Body of pancreas (tissue), 4 donors: ENCODE data around the gene GABBR1. TPM values are rescaled to one million over a fixed set of nuclear protein-coding genes. Genes with fewer than 3 reads are reported as not detected.

ENCODE experiments used
- ATAC-seq: fragments of 150-250 bp; one replicate; pipeline ENCODE4 v1.9.1; 2016
- DNase-seq, 4 donors: peaks; one replicate each; pipeline ENCODE4 v3.0.0-alpha.2; 2019
- H3K27ac ChIP-seq, 4 donors: fragments of 200-600 bp; sonication (generic); 1 replicate in 3 of 4; 2 replicates in 1 of 4; pipeline versions ENCODE4 v1.5.1 to v1.6.1; 2016 to 2019; ENCODE audit warnings: mild to moderate bottlenecking in 1 of 4, mixed read lengths in 1 of 4, moderate library complexity in 1 of 4
- H3K27me3 ChIP-seq, 2 donors: fragments of 200-600 bp; sonication (generic); one replicate each; pipeline ENCODE4 v1.6.0; 2016; ENCODE audit warnings: mild to moderate bottlenecking in 1 of 2
- H3K36me3 ChIP-seq, 2 donors: fragments of 200-600 bp; sonication (generic); replicated peaks in 1 of 2; 2 replicates each; pipeline ENCODE4 v1.5.1; 2016; ENCODE audit warnings: low read depth in 2 of 2; ENCODE audit not compliant: insufficient read depth in 1 of 2
- H3K4me1 ChIP-seq: fragments of 200-600 bp; sonication (generic); one replicate; pipeline ENCODE4 v1.6.0; 2016
- H3K4me3 ChIP-seq, 2 donors: fragments of 200-600 bp; sonication (generic); 1 replicate in 1 of 2; 2 replicates in 1 of 2; pipeline ENCODE4 v1.5.1; 2016 to 2019
- H3K9me3 ChIP-seq, 3 donors: fragments of 200-600 bp; sonication (generic); 1 replicate in 2 of 3; 2 replicates in 1 of 3; pipeline ENCODE4 v1.5.1; 2016
- POLR2A ChIP-seq, 3 donors: fragments of 450-650 bp; IDR thresholded peaks; one replicate each; pipeline ENCODE4 v1.6.1; 2016; ENCODE audit warnings: antibody characterized with exemption in 3 of 3, mild to moderate bottlenecking in 2 of 3
- WGBS, 2 donors: methylation state at CpG; one replicate each; pipeline ENCODE4 v1.1.5; 2017; 5-methylcytosine and 5-hydroxymethylcytosine counted together
- intact Hi-C: fragments of 100-400 bp; cut with DNase I; formaldehyde crosslinking; loops from one replicate; pipeline ENCODE4 v1.15.1; 2023
- small RNA-seq: library from RNA; depleted of rRNA; stranded (forward); fragments of <200 nt; gene quantifications from one replicate; pipeline ENCODE3, GENCODE V24; 2016
- total RNA-seq, 2 donors: library from RNA; depleted of rRNA; stranded (reverse); fragments of >200 nt; gene quantifications; one replicate each; pipeline ENCODE4 v1.1.0, GENCODE V29; 2016
- TF ChIP-seq, protein P1 (sequence below), 7 experiments: fragments of 450-650 bp in 4 of 7; fragments of 200-600 bp in 3 of 7; sonication (generic) in 3 of 7; IDR thresholded peaks; one replicate each; pipeline ENCODE4 v1.5.1; 2016 to 2019; ENCODE audit warnings: antibody characterized with exemption in 7 of 7

The GABBR1 gene
- total RNA-seq, 2 donors from 2014 or later = 23.7 to 31.9 TPM

DNA sequence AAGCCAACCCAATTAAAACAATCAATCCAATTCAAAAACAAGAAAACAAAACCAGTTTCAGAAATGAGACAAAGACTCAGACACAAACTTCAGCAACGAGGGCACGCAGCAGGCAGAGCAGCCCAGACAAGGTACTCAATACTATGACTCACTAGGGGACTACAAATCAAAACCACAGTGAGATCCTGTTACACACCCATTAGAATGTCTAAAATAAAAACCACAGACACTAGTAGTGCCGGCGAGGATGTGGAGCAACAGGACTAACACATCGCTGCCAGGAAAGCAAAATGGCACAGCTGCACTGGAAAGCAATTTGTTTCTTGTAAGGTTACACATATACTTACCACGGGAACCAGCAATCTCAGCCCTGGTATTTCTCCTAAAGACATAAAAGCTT is 116.9 kb downstream of the GABBR1 start:
- no peak overlapping the region for H3K27ac ChIP-seq
- TF ChIP-seq, protein P1, sequence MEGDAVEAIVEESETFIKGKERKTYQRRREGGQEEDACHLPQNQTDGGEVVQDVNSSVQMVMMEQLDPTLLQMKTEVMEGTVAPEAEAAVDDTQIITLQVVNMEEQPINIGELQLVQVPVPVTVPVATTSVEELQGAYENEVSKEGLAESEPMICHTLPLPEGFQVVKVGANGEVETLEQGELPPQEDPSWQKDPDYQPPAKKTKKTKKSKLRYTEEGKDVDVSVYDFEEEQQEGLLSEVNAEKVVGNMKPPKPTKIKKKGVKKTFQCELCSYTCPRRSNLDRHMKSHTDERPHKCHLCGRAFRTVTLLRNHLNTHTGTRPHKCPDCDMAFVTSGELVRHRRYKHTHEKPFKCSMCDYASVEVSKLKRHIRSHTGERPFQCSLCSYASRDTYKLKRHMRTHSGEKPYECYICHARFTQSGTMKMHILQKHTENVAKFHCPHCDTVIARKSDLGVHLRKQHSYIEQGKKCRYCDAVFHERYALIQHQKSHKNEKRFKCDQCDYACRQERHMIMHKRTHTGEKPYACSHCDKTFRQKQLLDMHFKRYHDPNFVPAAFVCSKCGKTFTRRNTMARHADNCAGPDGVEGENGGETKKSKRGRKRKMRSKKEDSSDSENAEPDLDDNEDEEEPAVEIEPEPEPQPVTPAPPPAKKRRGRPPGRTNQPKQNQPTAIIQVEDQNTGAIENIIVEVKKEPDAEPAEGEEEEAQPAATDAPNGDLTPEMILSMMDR (IDR thresholded peaks at IDR 0.05) = no peak
- TF ChIP-seq POLR2A (IDR thresholded peaks at IDR 0.05) = no peak
- WGBS, 2 donors = 70 to 74% methylated on average over 6 of the region's 6 CpGs
- intact Hi-C loops = no loop called here
- no peaks in the 10 kb centered on the region for H3K4me1 ChIP-seq
- H3K27me3 ChIP-seq = no peaks in the 10 kb centered on the region
- no peaks in the 10 kb centered on the region for H3K9me3 ChIP-seq
- DNase-seq (no peak), ATAC-seq (no peak)
- H3K36me3 ChIP-seq = no peaks in the 10 kb centered on the region
- no peak overlapping the region for H3K4me3 ChIP-seq

DNA sequence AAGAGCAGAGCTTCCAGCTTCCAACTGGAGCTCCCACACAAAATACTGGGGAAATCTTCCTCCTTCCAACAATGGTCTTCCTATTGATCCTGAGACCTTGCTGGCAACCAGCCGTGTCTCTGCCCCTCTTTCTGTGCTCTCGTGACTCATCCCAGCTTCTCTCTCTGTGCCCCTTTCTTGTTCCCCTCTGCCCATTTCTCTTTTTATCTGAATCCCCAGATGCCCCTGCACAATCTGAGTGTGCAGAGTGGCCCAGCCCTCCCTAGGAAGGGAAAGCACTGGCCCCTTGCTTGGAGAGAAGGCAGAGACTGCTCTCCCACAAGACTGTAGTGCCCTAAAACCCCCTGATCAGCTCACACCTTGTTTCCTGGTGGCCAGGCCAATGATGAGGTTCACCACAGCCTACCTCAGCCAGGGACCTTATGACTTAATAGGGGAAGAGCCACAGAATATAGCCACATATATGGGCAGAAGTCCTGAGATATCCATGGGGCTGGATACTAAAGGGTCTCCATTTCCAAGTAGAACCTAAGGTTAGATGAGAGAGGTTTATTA is 122.2 kb downstream of the GABBR1 start:
- H3K36me3 ChIP-seq = no peaks in the 10 kb centered on the region
- WGBS, 2 donors = 80 to 83% methylated on average over 2 of the region's 2 CpGs
- no peak for DNase-seq
- no peaks in the 10 kb centered on the region for H3K27me3 ChIP-seq
- TF ChIP-seq POLR2A (IDR thresholded peaks at IDR 0.05) = no peak
- TF ChIP-seq, protein P1 (IDR thresholded peaks at IDR 0.05) = no peak
- no peak overlapping the region for H3K4me3 ChIP-seq
- intact Hi-C loops = no loop called here
- H3K4me1 ChIP-seq = no peaks in the 10 kb centered on the region
- H3K27ac ChIP-seq = no peak overlapping the region
- no peaks in the 10 kb centered on the region for H3K9me3 ChIP-seq
- ATAC-seq = no peak

DNA sequence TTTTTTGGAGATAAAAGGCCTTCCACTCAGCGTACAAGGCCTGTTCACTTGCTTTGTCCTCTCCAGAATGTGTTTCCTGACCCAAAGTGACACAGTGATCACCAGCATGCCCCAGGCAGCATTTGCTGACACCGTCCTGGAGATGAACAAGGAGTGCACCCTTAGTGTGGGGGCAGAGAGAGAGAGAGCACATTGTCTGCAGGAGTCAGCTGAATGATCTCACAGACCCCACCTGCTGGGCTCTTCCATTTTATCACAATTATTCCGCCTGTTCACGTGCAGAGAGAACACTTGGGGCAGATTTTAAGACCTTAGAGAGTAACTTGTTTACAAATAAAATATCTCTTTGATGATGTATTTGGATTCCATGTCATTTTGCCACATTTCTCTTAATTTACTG is 122.8 kb downstream of the GABBR1 start:
- no peak overlapping the region for H3K27ac ChIP-seq
- ATAC-seq (no peak), DNase-seq (no peak)
- H3K36me3 ChIP-seq = no peaks in the 10 kb centered on the region
- intact Hi-C loops = no loop called here
- H3K4me3 ChIP-seq = no peak overlapping the region
- H3K4me1 ChIP-seq = no peaks in the 10 kb centered on the region
- no peak for TF ChIP-seq POLR2A (IDR thresholded peaks at IDR 0.05)
- TF ChIP-seq, protein P1 (IDR thresholded peaks at IDR 0.05) = no peak
- H3K9me3 ChIP-seq = no peaks in the 10 kb centered on the region
- no peaks in the 10 kb centered on the region for H3K27me3 ChIP-seq
- 58 to 79% methylated on average over 4 of the region's 4 CpGs for WGBS, 2 donors

Small RNA genes within 50 kb of the gene (small RNA-seq; reads per million reads assigned to genes)
- gene SNORD32B = 0.28 reads per million
- not detected for gene SUMO2P1
- gene TMEM183AP1 = not detected

Other genes with a start within 250 kb of the GABBR1 start
- not detected for gene OR12D2, start 237.6 kb downstream of the GABBR1 start, total RNA-seq
- gene OR12D1, start 218.3 kb downstream of the GABBR1 start, total RNA-seq = not detected
- not detected for gene OR10C1, start 193.9 kb downstream of the GABBR1 start, total RNA-seq
- gene OR11A1, start 176.1 kb downstream of the GABBR1 start, total RNA-seq = not detected
- gene OR2H1, start 176.0 kb downstream of the GABBR1 start, total RNA-seq = not detected
- gene MAS1L, start 145.2 kb downstream of the GABBR1 start, total RNA-seq = not detected
- 10 to 100 TPM in 1 of 2 donors, 1 to 10 TPM in 1; 9.9 to 10.1 TPM for gene UBD, start 73.5 kb downstream of the GABBR1 start, total RNA-seq
- gene OR2H2, start 48.1 kb downstream of the GABBR1 start, total RNA-seq = not detected
- not detected for gene MOG, start 23.9 kb upstream of the GABBR1 start, total RNA-seq
- not detected for gene ZFP57, start 48.0 kb upstream of the GABBR1 start, total RNA-seq
- 10 to 100 TPM; 25.4 to 51.7 TPM for gene HLA-F, start 90.3 kb upstream of the GABBR1 start, total RNA-seq
- under 1 TPM in 1 of 2 donors, not detected in 1; 0.78 TPM for gene HLA-G, start 194.6 kb upstream of the GABBR1 start, total RNA-seq